ENCODE results near the gene CHD3. TPM values are rescaled to one million over a fixed set of nuclear protein-coding genes. Genes with fewer than 3 reads are reported as not detected.
A peak's percentile ranks its signal among the peaks of the same experiment; 100 is the strongest.

The CHD3 gene
- total RNA-seq, 2 donors from 2014 or later, result 17.6 to 44.7 TPM

DNA sequence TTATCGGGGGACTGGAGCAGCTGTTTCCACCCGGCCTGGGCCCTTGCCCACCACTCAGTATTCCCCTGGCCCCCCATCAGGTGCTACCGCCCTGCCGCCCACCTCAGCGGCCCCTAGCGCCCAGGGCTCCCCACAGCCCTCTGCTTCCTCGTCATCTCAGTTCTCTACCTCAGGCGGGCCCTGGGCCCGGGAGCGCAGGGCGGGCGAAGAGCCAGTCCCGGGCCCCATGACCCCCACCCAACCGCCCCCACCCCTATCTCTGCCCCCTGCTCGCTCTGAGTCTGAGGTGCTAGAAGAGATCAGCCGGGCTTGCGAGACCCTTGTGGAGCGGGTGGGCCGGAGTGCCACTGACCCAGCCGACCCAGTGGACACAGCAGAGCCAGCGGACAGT lies 39.9 kb upstream of the CHD3 start:
- Histone ChIP-seq H3K4me3 (no peak overlapping the region), H3K36me3 (peaks cover 64% of the 10 kb centered on the region), H3K27ac (no peak overlapping the region), H3K4me1 (peaks cover 0 to 22% of the 10 kb centered on the region in 2 donors), H3K9me3 (no peaks in the 10 kb centered on the region), H3K27me3 (no peaks in the 10 kb centered on the region)
- DNase-seq (ENCODE audit: low spot score), result no peak
- TF ChIP-seq, protein P1, sequence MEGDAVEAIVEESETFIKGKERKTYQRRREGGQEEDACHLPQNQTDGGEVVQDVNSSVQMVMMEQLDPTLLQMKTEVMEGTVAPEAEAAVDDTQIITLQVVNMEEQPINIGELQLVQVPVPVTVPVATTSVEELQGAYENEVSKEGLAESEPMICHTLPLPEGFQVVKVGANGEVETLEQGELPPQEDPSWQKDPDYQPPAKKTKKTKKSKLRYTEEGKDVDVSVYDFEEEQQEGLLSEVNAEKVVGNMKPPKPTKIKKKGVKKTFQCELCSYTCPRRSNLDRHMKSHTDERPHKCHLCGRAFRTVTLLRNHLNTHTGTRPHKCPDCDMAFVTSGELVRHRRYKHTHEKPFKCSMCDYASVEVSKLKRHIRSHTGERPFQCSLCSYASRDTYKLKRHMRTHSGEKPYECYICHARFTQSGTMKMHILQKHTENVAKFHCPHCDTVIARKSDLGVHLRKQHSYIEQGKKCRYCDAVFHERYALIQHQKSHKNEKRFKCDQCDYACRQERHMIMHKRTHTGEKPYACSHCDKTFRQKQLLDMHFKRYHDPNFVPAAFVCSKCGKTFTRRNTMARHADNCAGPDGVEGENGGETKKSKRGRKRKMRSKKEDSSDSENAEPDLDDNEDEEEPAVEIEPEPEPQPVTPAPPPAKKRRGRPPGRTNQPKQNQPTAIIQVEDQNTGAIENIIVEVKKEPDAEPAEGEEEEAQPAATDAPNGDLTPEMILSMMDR (IDR thresholded peaks at IDR 0.05), result no peak

DNA sequence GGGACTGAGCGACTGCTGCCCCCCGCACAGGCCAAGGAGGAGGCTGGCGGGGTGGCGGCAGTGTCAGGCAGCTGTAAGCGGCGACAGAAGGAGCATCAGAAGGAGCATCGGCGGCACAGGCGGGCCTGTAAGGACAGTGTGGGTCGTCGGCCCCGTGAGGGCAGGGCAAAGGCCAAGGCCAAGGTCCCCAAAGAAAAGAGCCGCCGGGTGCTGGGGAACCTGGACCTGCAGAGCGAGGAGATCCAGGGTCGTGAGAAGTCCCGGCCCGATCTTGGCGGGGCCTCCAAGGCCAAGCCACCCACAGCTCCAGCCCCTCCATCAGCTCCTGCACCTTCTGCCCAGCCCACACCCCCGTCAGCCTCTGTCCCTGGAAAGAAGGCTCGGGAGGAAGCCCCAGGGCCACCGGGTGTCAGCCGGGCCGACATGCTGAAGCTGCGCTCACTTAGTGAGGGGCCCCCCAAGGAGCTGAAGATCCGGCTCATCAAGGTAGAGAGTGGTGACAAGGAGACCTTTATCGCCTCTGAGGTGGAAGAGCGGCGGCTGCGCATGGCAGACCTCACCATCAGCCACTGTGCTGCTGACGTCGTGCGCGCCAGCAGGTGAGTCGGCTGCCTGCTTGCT lies 39.3 kb upstream of the CHD3 start:
- H3K4me1 ChIP-seq, result peaks cover 0 to 23% of the 10 kb centered on the region in 2 donors
- TF ChIP-seq, protein P1 (IDR thresholded peaks at IDR 0.05), result no peak
- H3K27ac ChIP-seq, result no peak overlapping the region
- H3K27me3 ChIP-seq, result no peaks in the 10 kb centered on the region
- DNase-seq (ENCODE audit: low spot score), result no peak
- H3K4me3 ChIP-seq, result no peak overlapping the region
- H3K36me3 ChIP-seq, result peaks cover 66% of the 10 kb centered on the region
- no peaks in the 10 kb centered on the region for H3K9me3 ChIP-seq

DNA sequence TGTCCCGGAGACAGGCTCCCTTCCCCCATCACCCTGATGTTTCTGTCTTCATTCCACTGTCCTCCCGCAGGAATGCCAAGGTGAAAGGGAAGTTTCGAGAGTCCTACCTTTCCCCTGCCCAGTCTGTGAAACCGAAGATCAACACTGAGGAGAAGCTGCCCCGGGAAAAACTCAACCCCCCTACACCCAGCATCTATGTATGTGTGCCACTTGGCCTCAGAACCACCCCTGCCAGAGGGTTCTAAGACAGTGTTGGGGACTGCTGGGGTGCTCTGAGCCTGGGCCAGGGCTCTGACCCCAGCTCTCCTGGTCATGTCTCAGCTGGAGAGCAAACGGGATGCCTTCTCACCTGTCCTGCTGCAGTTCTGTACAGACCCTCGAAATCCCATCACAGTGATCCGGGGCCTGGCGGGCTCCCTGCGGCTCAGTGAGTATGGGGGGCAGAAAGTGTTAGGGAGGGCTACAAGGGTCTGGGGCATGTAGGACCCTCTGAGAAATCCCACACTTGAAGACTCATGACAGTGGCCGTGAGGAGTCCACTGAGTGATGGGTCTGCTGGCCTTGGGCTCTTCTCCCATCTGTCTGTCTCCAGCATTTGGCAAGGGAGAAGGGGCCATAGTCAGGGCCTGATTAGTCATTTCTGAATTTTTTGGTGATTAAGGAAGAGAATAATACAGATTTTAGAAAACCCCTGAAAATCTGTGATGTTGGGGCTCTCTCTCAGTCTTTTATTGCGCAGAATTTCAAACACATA lies 38.7 kb upstream of the CHD3 start:
- Histone ChIP-seq H3K9me3 (no peaks in the 10 kb centered on the region), H3K4me3 (no peak overlapping the region), H3K27ac (no peak overlapping the region), H3K4me1 (peaks cover 0 to 29% of the 10 kb centered on the region in 2 donors), H3K36me3 (peaks cover 66% of the 10 kb centered on the region), H3K27me3 (no peaks in the 10 kb centered on the region)
- no peak for DNase-seq (ENCODE audit: low spot score)
- TF ChIP-seq, protein P1 (IDR thresholded peaks at IDR 0.05), result no peak

DNA sequence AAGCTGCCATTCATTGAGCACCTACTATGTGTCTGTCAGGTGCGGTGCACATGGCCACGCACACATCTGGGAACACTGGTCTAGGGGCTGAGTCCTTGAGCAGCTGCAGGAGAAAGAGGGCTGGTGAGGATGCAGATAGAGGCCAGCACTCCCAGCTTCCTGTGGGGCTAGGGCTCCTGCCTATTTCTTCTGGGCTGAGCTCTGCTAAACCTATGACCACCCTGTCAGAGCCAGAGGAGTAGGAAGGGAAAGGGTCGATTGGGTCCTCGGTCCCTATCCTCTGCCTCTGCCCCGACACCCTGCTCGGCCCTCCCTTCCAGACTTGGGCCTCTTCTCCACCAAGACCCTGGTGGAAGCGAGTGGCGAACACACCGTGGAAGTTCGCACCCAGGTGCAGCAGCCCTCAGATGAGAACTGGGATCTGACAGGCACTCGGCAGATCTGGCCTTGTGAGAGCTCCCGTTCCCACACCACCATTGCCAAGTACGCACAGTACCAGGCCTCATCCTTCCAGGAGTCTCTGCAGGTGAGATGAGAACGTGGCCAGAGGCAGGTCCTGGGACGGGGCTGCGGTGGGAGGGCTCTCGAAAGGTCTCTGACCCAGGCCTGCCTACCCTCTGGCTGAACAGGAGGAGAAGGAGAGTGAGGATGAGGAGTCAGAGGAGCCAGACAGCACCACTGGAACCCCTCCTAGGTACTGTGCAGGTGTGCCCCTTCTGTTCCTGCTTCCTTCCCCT lies 37.7 kb upstream of the CHD3 start:
- H3K9me3 ChIP-seq, result no peaks in the 10 kb centered on the region
- peaks cover 0 to 29% of the 10 kb centered on the region in 2 donors for H3K4me1 ChIP-seq
- TF ChIP-seq, protein P1 (IDR thresholded peaks at IDR 0.05), result no peak
- no peak for DNase-seq (ENCODE audit: low spot score)
- H3K36me3 ChIP-seq, result peaks cover 66% of the 10 kb centered on the region
- H3K27me3 ChIP-seq, result no peaks in the 10 kb centered on the region
- peak overlapping the region in 1 of 2 donors; percentile 11 for H3K27ac ChIP-seq
- no peak overlapping the region for H3K4me3 ChIP-seq

DNA sequence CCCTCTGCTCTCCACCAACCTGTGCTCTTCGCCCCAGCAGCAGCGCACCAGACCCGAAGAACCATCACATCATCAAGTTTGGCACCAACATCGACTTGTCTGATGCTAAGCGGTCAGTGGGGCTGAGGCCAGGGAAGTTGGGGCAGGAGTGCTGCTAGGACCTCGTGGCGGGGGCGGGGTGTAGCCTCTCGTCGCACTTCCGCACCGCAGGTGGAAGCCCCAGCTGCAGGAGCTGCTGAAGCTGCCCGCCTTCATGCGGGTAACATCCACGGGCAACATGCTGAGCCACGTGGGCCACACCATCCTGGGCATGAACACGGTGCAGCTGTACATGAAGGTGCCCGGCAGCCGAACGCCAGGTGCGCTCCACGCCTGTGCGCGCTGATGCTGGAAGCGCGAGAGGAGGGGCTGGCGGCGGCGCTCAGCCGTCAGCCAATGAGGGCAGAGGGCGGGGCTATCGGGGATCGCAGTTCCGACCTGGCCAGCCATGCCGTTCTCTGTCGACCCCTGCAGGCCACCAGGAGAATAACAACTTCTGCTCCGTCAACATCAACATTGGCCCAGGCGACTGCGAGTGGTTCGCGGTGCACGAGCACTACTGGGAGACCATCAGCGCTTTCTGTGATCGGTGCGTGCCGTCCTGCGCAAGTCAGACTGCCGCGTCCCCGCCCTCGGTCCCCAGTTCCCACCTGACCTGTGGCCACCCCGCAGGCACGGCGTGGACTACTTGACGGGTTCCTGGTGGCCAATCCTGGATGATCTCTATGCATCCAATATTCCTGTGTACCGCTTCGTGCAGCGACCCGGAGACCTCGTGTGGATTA lies 36.9 kb upstream of the CHD3 start:
- H3K4me1 ChIP-seq, result peaks cover 0 to 34% of the 10 kb centered on the region in 2 donors
- DNase-seq (ENCODE audit: low spot score), result no peak
- TF ChIP-seq, protein P1 (IDR thresholded peaks at IDR 0.05), result peak; percentile 98 to 100
- H3K27me3 ChIP-seq, result no peaks in the 10 kb centered on the region
- peak overlapping the region in 1 of 2 donors; percentile 6 for H3K4me3 ChIP-seq
- no peaks in the 10 kb centered on the region for H3K9me3 ChIP-seq
- peak overlapping the region in 1 of 2 donors; percentile 57 for H3K27ac ChIP-seq
- H3K36me3 ChIP-seq, result peaks cover 66% of the 10 kb centered on the region

Measured in right atrium auricular region (tissue), 2 donors.